K562 (cell line): Measurements from ENCODE around the gene OR8S1. TPM values are rescaled to one million over a fixed set of nuclear protein-coding genes. Genes with fewer than 3 reads are reported as not detected.
"Not testable (repeated sequence)": the region's sequence is repeated elsewhere in the genome, so short reads cannot be mapped to it uniquely, and the experiment has no call there.

Experiments
- ATAC-seq: fragments of 200-7000 bp; cut with Tn5 transposase; 3 replicates; pipeline ENCODE4 v1.9.1; 2020; ENCODE audit warnings: moderate library complexity
- BruUV-seq: library from RNA; stranded (reverse); fragments of 400-500 nt; replicated peaks from 2 replicates; lab custom pipeline; 2021; lab: Mats Ljungman, UMichigan
- CTCF ChIA-PET: fragments of 300-600 bp; formaldehyde crosslinking; extraction: SDS; loops from one replicate; lab custom pipeline; 2021; ENCODE audit warnings: low intra/inter-chr PET ratio; lab: Yijun Ruan, JAX
- POLR2A ChIA-PET: fragments of 300-600, 350-650 bp; sonication (Branson Sonifier 250); formaldehyde crosslinking; extraction: SDS; loops from one replicate; lab custom pipeline; 2021; ENCODE audit warnings: antibody characterized with exemption, inconsistent platforms; lab: Yijun Ruan, JAX
- DNase-seq, 4 experiments: peaks; one replicate each; pipeline versions ENCODE4 v3.0.0 to v3.0.0-alpha.2; 2011 to 2018; ENCODE audit warnings: low spot score in 3 of 4, mixed read lengths in 3 of 4; ENCODE audit errors: extremely low read depth in 1 of 4
- FAIRE-seq: peaks from 2 replicates; lab custom pipeline; 2011; peaks lifted over from hg19 to GRCh38; lab: Jason Lieb, UNC
- H2AFZ ChIP-seq: 2 replicates; pipeline ENCODE4 v1.6.0; 2011; ENCODE audit warnings: low read depth, low read length, control low read depth, inconsistent platforms
- H3K27ac ChIP-seq: fragments of 200-600 bp; 3 replicates; pipeline ENCODE4 v1.8.0; 2011; ENCODE audit warnings: low read depth, mild to moderate bottlenecking, control low read depth, inconsistent platforms, low read length, moderate library complexity, mixed read lengths; ENCODE audit errors: extremely low read depth
- H3K27me3 ChIP-seq, 2 experiments: fragments of 300-600 bp in 1 of 2; 2 replicates in 1 of 2; 3 replicates in 1 of 2; pipeline versions ENCODE4 v1.6.0 to v1.8.0; 2011; ENCODE audit warnings: inconsistent platforms in 2 of 2, low read length in 2 of 2, mild to moderate bottlenecking in 1 of 2, mixed read lengths in 1 of 2, moderate library complexity in 1 of 2; ENCODE audit not compliant: control insufficient read depth in 2 of 2, insufficient read depth in 2 of 2
- H3K36me3 ChIP-seq: fragments of 300-600 bp; 3 replicates; pipeline ENCODE4 v1.8.0; 2011; ENCODE audit warnings: mild to moderate bottlenecking, low read length, inconsistent platforms; ENCODE audit not compliant: control insufficient read depth, insufficient read depth
- H3K4me1 ChIP-seq, 2 experiments: fragments of 200-600 bp in 1 of 2; replicated peaks in 1 of 2; 2 replicates in 1 of 2; 3 replicates in 1 of 2; pipeline versions ENCODE4 v1.5.1 to v1.8.0; 2011; ENCODE audit warnings: inconsistent platforms in 2 of 2, low read length in 2 of 2, mild to moderate bottlenecking in 1 of 2, mixed read lengths in 1 of 2, moderate library complexity in 1 of 2; ENCODE audit not compliant: control insufficient read depth in 2 of 2, insufficient read depth in 2 of 2
- H3K4me2 ChIP-seq: 2 replicates; pipeline ENCODE4 v1.6.1; 2011; ENCODE audit warnings: low read length, control low read depth, inconsistent platforms, mixed read lengths; ENCODE audit not compliant: insufficient read depth
- H3K4me3 ChIP-seq: fragments of 200-600 bp; sonication (generic), shearing (Covaris generic); 2 replicates; pipeline ENCODE4 v1.5.1; 2016; ENCODE audit warnings: control low read depth, inconsistent platforms
- H3K79me2 ChIP-seq: fragments of 200-600 bp; 3 replicates; pipeline ENCODE4 v1.8.0; 2011; ENCODE audit warnings: low read length, inconsistent platforms; ENCODE audit not compliant: control insufficient read depth, insufficient read depth
- H3K9ac ChIP-seq, 2 experiments: 2 replicates each; pipeline versions ENCODE4 v1.6.0 to v1.6.1; 2011; ENCODE audit warnings: low read depth in 2 of 2, low read length in 2 of 2, control low read depth in 1 of 2, inconsistent platforms in 1 of 2, mild to moderate bottlenecking in 1 of 2, mixed read lengths in 1 of 2; ENCODE audit not compliant: insufficient read depth in 1 of 2
- H3K9me1 ChIP-seq: one replicate; pipeline ENCODE4 v1.6.0; 2011; ENCODE audit warnings: inconsistent platforms, mild to moderate bottlenecking, low read length, moderate library complexity; ENCODE audit not compliant: control insufficient read depth, insufficient read depth
- H3K9me3 ChIP-seq: replicated peaks from 2 replicates; pipeline ENCODE4 v1.5.1; 2011; ENCODE audit warnings: low read depth, low read length, inconsistent platforms; ENCODE audit not compliant: control insufficient read depth, insufficient read depth
- H4K20me1 ChIP-seq: replicated peaks from 2 replicates; pipeline ENCODE4 v1.6.1; 2011; ENCODE audit warnings: low read length, inconsistent platforms, mixed read lengths; ENCODE audit not compliant: control insufficient read depth, insufficient read depth
- CBX2 ChIP-seq: fragments of 200-600 bp; sonication (generic); IDR thresholded peaks from one replicate; pipeline ENCODE4 v1.6.1; 2012; ENCODE audit warnings: mild to moderate bottlenecking, low read length, inconsistent platforms; ENCODE audit not compliant: insufficient read depth, poor library complexity, severe bottlenecking
- CREB1 ChIP-seq, 2 experiments: sonication (generic) in 1 of 2; formaldehyde crosslinking in 1 of 2; IDR thresholded peaks; 2 replicates each; pipeline versions ENCODE4 v1.6.1 to v1.8.0; 2012 to 2022; ENCODE audit warnings: inconsistent platforms in 1 of 2, mild to moderate bottlenecking in 1 of 2, missing genetic modification reagents in 1 of 2, moderate library complexity in 1 of 2
- DPF2 ChIP-seq: fragments of 450-650 bp; IDR thresholded peaks from 2 replicates; pipeline ENCODE4 v1.6.1; 2016
- ETV1 ChIP-seq: fragments of 450-650 bp; conservative IDR thresholded peaks from 2 replicates; pipeline ENCODE4 v1.6.1; 2016; ENCODE audit warnings: missing genetic modification characterization, control low read depth, low read depth, missing compliant biosample characterization
- MECOM ChIP-seq: fragments of 250-450 bp; sonication (Bioruptor Pico); IDR thresholded peaks from 2 replicates; pipeline ENCODE4 v1.8.0; 2022; ENCODE audit warnings: inconsistent platforms
- NR1H2 ChIP-seq: sonication (generic); formaldehyde crosslinking; IDR thresholded peaks from 2 replicates; pipeline ENCODE4 v1.4.0; 2020; ENCODE audit warnings: mild to moderate bottlenecking, missing genetic modification reagents
- NR2C1 ChIP-seq, 2 experiments: fragments of 450-650 bp; IDR thresholded peaks; 2 replicates each; pipeline ENCODE4 v1.6.1; 2017; ENCODE audit warnings: mild to moderate bottlenecking in 2 of 2, antibody characterized with exemption in 1 of 2, inconsistent platforms in 1 of 2, missing compliant biosample characterization in 1 of 2, missing genetic modification characterization in 1 of 2
- ZFP1 ChIP-seq: fragments of 450-650 bp; formaldehyde crosslinking; IDR thresholded peaks from 2 replicates; pipeline ENCODE4 v1.4.0; 2020; ENCODE audit warnings: mild to moderate bottlenecking, mixed read lengths
- ZNF263 ChIP-seq: sonication (generic); formaldehyde crosslinking; IDR thresholded peaks from 2 replicates; pipeline ENCODE4 v1.8.0; 2022; ENCODE audit warnings: mild to moderate bottlenecking, missing genetic modification reagents, borderline replicate concordance
- ZNF431 ChIP-seq: sonication (generic); formaldehyde crosslinking; IDR thresholded peaks from 2 replicates; pipeline ENCODE4 v1.8.0; 2022; ENCODE audit warnings: mild to moderate bottlenecking, missing genetic modification reagents
- WGBS: fragments of 100-300 bp; shearing (Covaris generic); methylation state at CpG from one replicate; pipeline ENCODE4 v1.1.6; 2016; ENCODE audit warnings: low coverage, mixed read lengths; ENCODE audit not compliant: insufficient coverage; ENCODE audit errors: missing lambda C conversion rate; 5-methylcytosine and 5-hydroxymethylcytosine counted together
- in situ Hi-C: fragments of 300-500 bp; cut with MboI; formaldehyde crosslinking; loops from 4 replicates; pipeline ENCODE4 v1.15.0; 2018; ENCODE audit warnings: inconsistent platforms, mixed read lengths
- intact Hi-C: fragments of 100-400 bp; cut with micrococcal nuclease; formaldehyde crosslinking; loops from 2 replicates; pipeline ENCODE4 v1.14.2; 2022
- polyA plus RNA-seq, 8 experiments: library from polyadenylated mRNA; depleted of rRNA in 4 of 8; stranded (reverse) in 5 of 8; unstranded in 3 of 8; fragments of >200 nt; fragmentation: Nextera tagmentation in 2 of 8; fragmentation: Illumina TruSeq in 1 of 8; extraction: Ambion mirVana in 2 of 8; extraction: Trizol in 1 of 8; gene quantifications; 2 replicates each; pipeline versions ENCODE4 v1.2.1 to v1.2.3, GENCODE V29; 2011 to 2014; ENCODE audit warnings: inconsistent platforms in 1 of 8, missing spikeins in 1 of 8
- total RNA-seq, 7 experiments: library from RNA; depleted of rRNA in 6 of 7; stranded (reverse); fragments of >200 nt in 6 of 7; fragmentation: Illumina TruSeq in 2 of 7; extraction: Trizol in 2 of 7; gene quantifications; 2 replicates each; pipeline versions ENCODE4 v1.2.1 to v1.2.3, GENCODE V29; 2011 to 2021; ENCODE audit warnings: low replicate concordance in 1 of 7
- TF ChIP-seq, protein P1 (sequence below): fragments of 250-450 bp; sonication (Bioruptor Pico); IDR thresholded peaks from 2 replicates; pipeline ENCODE4 v1.8.0; 2021; ENCODE audit warnings: mild to moderate bottlenecking, moderate library complexity
- TF ChIP-seq, protein P2 (sequence below): sonication (generic); formaldehyde crosslinking; IDR thresholded peaks from 2 replicates; pipeline ENCODE4 v1.8.1; 2023; ENCODE audit warnings: mild to moderate bottlenecking, missing genetic modification reagents

The OR8S1 gene
- total and polyA plus RNA-seq, 9 of the 15 experiments (the other 6 are each of a cell fraction or from before 2014, with no cell fraction given): not detected

DNA sequence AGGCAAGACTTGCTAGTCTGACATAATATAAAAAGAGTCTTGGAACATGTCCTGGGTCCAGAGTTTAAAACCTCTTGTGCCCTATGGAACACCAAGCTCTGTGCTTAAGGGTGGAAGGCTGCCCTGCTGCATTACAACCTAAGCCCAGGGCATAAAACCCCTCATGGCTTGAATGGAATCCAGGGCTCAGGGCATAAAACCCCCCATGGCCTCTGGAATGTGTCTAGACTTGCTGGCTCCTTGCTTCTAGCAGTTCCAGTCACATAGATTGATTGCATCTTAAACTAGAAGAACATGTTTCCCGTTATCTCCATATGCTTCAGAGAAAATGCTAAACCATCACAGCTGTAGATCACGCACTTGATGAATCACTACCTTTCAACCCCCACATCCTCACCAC is 18.6 kb upstream of the OR8S1 start:
- DNase-seq, FAIRE-seq, CTCF ChIA-PET, H4K20me1 ChIP-seq, ATAC-seq, H3K79me2 ChIP-seq, H2AFZ ChIP-seq, H3K4me2 ChIP-seq, H3K4me3 ChIP-seq, H3K9me3 ChIP-seq, H3K4me1 ChIP-seq, BruUV-seq, H3K27ac ChIP-seq, H3K36me3 ChIP-seq, H3K9ac ChIP-seq, H3K27me3 ChIP-seq, H3K9me1 ChIP-seq, in situ Hi-C loops, intact Hi-C loops: not testable (repeated sequence)
- POLR2A ChIA-PET: interaction anchor here (1.0 kb wide), 1 partner anchor 11 kb away, joined by 3 read pairs; no protein-coding TSS in a partner anchor
- WGBS: 0% methylated on average over 2 of the region's 2 CpGs

DNA sequence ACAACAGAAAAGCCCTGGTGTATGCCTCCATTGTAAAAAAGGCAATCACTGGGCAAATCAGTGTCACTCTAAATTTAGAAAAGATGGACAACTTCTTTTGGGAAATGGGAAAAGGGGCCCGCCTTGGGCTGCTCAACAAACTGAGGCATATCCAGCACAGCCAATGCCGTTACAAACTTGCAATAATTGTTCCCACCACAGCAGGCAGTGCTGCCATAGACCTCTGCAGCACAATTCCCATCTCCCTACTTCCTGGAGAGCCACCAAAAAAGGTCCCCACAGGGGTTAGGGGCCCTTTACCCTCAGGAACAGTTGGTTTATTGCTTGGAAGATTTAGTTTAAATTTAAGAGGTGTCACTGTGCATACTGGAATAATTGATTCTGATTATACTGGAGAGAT is 16.4 kb upstream of the OR8S1 start:
- POLR2A ChIA-PET: no interaction called here
- Histone ChIP-seq H3K9ac (no peak overlapping the region), H3K9me3 (no peaks in the 10 kb centered on the region), H3K36me3 (no peaks in the 10 kb centered on the region), H2AFZ (no peak overlapping the region), H3K27me3 (peaks cover 0 to 2% of the 10 kb centered on the region in 2 experiments; a peak in 1 of 5 replicates), H3K27ac (no peak overlapping the region)
- FAIRE-seq: no peak
- in situ Hi-C loops: no loop called here
- DNase-seq: no peak
- TF ChIP-seq CBX2 (no peak), NR1H2 (CRISPR knock-in tag) (no peak), ZFP1 (CRISPR knock-in tag) (no peak), DPF2 (no peak), NR2C1 (IDR thresholded peaks at IDR 0.05) (no peak), NR2C1 (tag; IDR thresholded peaks at IDR 0.05) (no peak), ETV1 (no peak), ZNF431 (CRISPR knock-in tag) (no peak), MECOM (CRISPR knock-in tag) (no peak), CREB1 (IDR thresholded peaks at IDR 0.05) (no peak), CREB1 (CRISPR knock-in tag; IDR thresholded peaks at IDR 0.05) (no peak), ZNF263 (CRISPR knock-in tag) (no peak)
- TF ChIP-seq, protein P1, sequence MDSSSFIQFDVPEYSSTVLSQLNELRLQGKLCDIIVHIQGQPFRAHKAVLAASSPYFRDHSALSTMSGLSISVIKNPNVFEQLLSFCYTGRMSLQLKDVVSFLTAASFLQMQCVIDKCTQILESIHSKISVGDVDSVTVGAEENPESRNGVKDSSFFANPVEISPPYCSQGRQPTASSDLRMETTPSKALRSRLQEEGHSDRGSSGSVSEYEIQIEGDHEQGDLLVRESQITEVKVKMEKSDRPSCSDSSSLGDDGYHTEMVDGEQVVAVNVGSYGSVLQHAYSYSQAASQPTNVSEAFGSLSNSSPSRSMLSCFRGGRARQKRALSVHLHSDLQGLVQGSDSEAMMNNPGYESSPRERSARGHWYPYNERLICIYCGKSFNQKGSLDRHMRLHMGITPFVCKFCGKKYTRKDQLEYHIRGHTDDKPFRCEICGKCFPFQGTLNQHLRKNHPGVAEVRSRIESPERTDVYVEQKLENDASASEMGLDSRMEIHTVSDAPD (CRISPR knock-in tag): no peak
- TF ChIP-seq, protein P2, sequence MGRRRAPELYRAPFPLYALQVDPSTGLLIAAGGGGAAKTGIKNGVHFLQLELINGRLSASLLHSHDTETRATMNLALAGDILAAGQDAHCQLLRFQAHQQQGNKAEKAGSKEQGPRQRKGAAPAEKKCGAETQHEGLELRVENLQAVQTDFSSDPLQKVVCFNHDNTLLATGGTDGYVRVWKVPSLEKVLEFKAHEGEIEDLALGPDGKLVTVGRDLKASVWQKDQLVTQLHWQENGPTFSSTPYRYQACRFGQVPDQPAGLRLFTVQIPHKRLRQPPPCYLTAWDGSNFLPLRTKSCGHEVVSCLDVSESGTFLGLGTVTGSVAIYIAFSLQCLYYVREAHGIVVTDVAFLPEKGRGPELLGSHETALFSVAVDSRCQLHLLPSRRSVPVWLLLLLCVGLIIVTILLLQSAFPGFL (CRISPR knock-in tag): no peak
- TF ChIP-seq, all 486 proteins: peak for 0
- no peak overlapping the region for H3K4me2 ChIP-seq
- intact Hi-C loops: no loop called here
- BruUV-seq: no TSS peak
- no peaks in the 10 kb centered on the region for H3K9me1 ChIP-seq
- no peak for ATAC-seq
- CTCF ChIA-PET: no interaction called here
- whole genome bisulfite sequencing: 0% methylated on average over 2 of the region's 2 CpGs
- H3K79me2 ChIP-seq: no peaks in the 10 kb centered on the region
- no peak overlapping the region for H3K4me3 ChIP-seq
- no peaks in the 10 kb centered on the region for H3K4me1 ChIP-seq
- no peaks in the 10 kb centered on the region for H4K20me1 ChIP-seq
